HAP-1 (cell line): ENCODE data around the gene SPATA19.

Source experiments
- DNase-seq, 2 experiments: peaks; one replicate each; pipeline ENCODE4 v3.0.0-alpha.2; 2016 to 2020; ENCODE audit warnings: low spot score in 2 of 2
- H3K27me3 ChIP-seq: fragments of 250-450 bp; sonication (Bioruptor Pico); 2 replicates; pipeline ENCODE4 v1.5.1; 2020; ENCODE audit warnings: low read depth, mild to moderate bottlenecking, moderate library complexity
- H3K36me3 ChIP-seq: fragments of 250-450 bp; sonication (Bioruptor Pico); replicated peaks from 2 replicates; pipeline ENCODE4 v1.5.1; 2020; ENCODE audit warnings: mild to moderate bottlenecking
- H3K4me1 ChIP-seq: fragments of 250-450 bp; sonication (Bioruptor Pico); 2 replicates; pipeline ENCODE4 v1.5.1; 2020; ENCODE audit warnings: mild to moderate bottlenecking
- H3K4me3 ChIP-seq: fragments of 250-450 bp; sonication (Bioruptor Pico); 2 replicates; pipeline ENCODE4 v1.5.1; 2020; ENCODE audit warnings: mild to moderate bottlenecking, moderate library complexity
- H3K9me3 ChIP-seq: fragments of 250-450 bp; sonication (Bioruptor Pico); 2 replicates; pipeline ENCODE4 v1.5.1; 2020; ENCODE audit warnings: mild to moderate bottlenecking, moderate library complexity
- in situ Hi-C: fragments of 300-500 bp; cut with MboI; formaldehyde crosslinking; loops from 3 replicates; pipeline ENCODE4 v1.14.3; 2020; ENCODE audit warnings: low sequenced_read_pairs, inconsistent platforms, mixed read lengths

Gene SPATA19

GRCh38 chr11:133832096-133832990 lies 13.0 kb downstream of the SPATA19 start:
- H3K9me3 ChIP-seq, result no peaks in the 10 kb centered on the region
- H3K36me3 ChIP-seq, result no peaks in the 10 kb centered on the region
- in situ Hi-C loops, result no loop called here

DNA sequence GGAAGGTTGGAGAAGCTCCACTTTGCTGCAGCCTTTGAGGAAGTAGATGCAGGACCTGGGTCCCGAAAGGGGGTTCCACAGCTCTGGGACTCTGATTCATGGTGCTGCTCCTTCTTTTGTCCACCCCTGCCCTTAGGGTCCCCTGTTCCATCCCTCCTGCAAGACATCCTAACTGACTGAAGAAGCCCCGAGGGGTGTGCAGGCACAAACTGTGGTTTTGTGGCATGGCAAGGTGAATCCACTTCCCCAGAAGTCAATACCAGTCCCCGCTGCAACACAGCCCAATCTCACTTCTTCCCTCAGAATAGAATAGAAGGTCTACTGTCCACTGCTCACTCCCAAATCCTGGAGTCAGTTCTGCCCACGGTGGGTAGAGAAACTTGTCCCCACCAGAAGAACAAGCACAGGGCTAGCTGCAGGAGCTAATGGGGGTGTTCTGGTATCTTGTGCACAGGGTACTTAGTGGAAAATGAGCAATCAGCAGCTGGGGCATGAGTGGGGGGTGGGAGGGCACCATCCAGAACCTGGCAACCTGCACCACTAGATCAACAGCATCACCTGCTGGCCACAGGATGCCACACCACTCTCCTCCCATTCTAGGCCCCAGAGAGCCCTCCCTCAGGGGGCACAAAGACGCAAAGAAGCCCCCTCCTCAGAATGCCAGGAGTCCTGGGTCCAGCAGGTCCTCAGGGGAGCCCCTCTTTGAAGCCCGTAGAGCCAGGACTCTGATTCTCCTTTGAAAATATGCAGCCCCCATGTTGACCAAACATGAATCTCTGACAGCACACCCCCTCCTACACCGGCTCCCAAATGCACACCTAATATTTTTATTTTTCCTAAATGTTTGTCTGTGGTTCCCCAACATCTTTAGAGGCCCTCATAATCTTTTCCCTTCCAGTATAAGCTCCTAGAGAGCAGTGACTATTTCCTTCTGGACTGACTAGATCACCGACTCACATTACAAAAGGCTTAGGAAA lies 14.1 kb downstream of the SPATA19 start:
- in situ Hi-C loops, result no loop called here
- H3K4me1 ChIP-seq, result no peaks in the 10 kb centered on the region
- H3K4me3 ChIP-seq, result no peak overlapping the region
- H3K36me3 ChIP-seq, result no peaks in the 10 kb centered on the region
- H3K9me3 ChIP-seq, result no peaks in the 10 kb centered on the region
- no peaks in the 10 kb centered on the region; the same call in 1 of the 2 replicates for H3K27me3 ChIP-seq
- no peak for DNase-seq

More at GRCh38 chr11:133832096-133832990, 13.0 kb downstream of the SPATA19 start:
- DNase-seq, result peak in 1 of 2 experiments; percentile 30
- H3K4me1 ChIP-seq, result no peaks in the 10 kb centered on the region
- H3K27me3 ChIP-seq, result no peaks in the 10 kb centered on the region; the same call in 1 of the 2 replicates
- H3K4me3 ChIP-seq, result no peak overlapping the region

- no peak for DNase-seq
- Histone ChIP-seq H3K36me3 (no peaks in the 10 kb centered on the region), H3K4me1 (no peaks in the 10 kb centered on the region), H3K9me3 (no peaks in the 10 kb centered on the region), H3K27me3 (no peaks in the 10 kb centered on the region; the same call in 1 of the 2 replicates), H3K4me3 (no peak overlapping the region)
- in situ Hi-C loops, result no loop called here
These were observed 15.7 kb downstream of the SPATA19 start for GRCh38 chr11:133829566-133829965.

GRCh38 chr11:133828871-133829270 lies 16.4 kb downstream of the SPATA19 start:
- in situ Hi-C loops, result no loop called here
- no peaks in the 10 kb centered on the region for H3K36me3 ChIP-seq
- DNase-seq, result no peak
- no peak overlapping the region for H3K4me3 ChIP-seq
- no peaks in the 10 kb centered on the region for H3K4me1 ChIP-seq
- H3K27me3 ChIP-seq, result no peaks in the 10 kb centered on the region; the same call in 1 of the 2 replicates
- no peaks in the 10 kb centered on the region for H3K9me3 ChIP-seq

DNA sequence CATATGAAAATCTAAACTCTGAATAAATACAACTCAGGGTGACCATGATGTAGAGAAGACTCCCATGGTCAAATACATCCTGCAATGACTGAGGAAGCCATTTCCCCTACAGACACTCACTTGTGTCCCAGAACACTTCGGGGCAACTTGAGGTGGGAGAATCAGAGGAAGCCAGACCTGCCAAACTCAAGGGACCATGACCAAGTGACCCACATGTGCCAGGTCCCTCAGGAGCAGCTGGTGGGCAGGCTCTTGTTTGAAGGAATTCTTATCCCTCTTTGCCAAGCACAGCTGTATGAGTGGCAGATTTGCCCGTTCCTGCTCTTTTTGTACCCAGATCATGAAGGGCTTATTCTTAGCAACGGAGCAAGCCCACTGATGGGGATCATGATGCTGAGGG lies 17.8 kb downstream of the SPATA19 start:
- no peaks in the 10 kb centered on the region for H3K4me1 ChIP-seq
- in situ Hi-C loops, result no loop called here
- DNase-seq, result no peak
- no peak overlapping the region for H3K4me3 ChIP-seq
- H3K27me3 ChIP-seq, result no peaks in the 10 kb centered on the region; the same call in 1 of the 2 replicates
- H3K36me3 ChIP-seq, result no peaks in the 10 kb centered on the region
- H3K9me3 ChIP-seq, result no peaks in the 10 kb centered on the region

DNA sequence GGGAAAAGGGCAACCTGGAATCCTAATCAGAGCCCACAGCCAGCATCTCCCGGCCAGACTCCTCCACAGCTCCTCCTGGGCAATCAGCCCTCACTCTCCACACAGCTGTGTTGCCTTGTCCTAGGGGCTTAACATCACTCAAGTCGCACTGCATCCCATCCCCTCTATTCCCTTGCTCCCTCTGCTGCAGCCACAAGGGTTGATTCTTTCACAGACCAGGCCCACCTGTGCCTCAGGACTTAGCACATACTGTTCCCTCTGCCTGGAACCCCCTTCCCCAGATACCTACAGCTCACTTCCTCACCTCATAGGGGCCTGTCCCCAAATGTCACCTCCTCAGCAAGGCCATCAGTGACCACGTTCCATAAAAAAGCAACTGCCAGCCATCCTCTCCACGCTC lies 18.4 kb downstream of the SPATA19 start:
- no peaks in the 10 kb centered on the region for H3K36me3 ChIP-seq
- DNase-seq, result no peak
- H3K4me1 ChIP-seq, result no peaks in the 10 kb centered on the region
- no peak overlapping the region for H3K4me3 ChIP-seq
- H3K9me3 ChIP-seq, result no peaks in the 10 kb centered on the region
- in situ Hi-C loops, result no loop called here
- H3K27me3 ChIP-seq, result no peaks in the 10 kb centered on the region; the same call in 1 of the 2 replicates

GRCh38 chr11:133825666-133826065 lies 19.6 kb downstream of the SPATA19 start:
- H3K4me1 ChIP-seq, result no peaks in the 10 kb centered on the region
- in situ Hi-C loops, result no loop called here
- no peaks in the 10 kb centered on the region for H3K36me3 ChIP-seq
- no peaks in the 10 kb centered on the region for H3K9me3 ChIP-seq
- H3K27me3 ChIP-seq, result no peaks in the 10 kb centered on the region; the same call in 1 of the 2 replicates
- no peak for DNase-seq
- H3K4me3 ChIP-seq, result no peak overlapping the region

GRCh38 chr11:133825156-133825555 lies 20.2 kb downstream of the SPATA19 start:
- in situ Hi-C loops, result no loop called here
- no peaks in the 10 kb centered on the region for H3K9me3 ChIP-seq
- no peaks in the 10 kb centered on the region for H3K36me3 ChIP-seq
- no peak for DNase-seq
- H3K4me1 ChIP-seq, result no peaks in the 10 kb centered on the region
- H3K27me3 ChIP-seq, result no peaks in the 10 kb centered on the region; the same call in 1 of the 2 replicates
- no peak overlapping the region for H3K4me3 ChIP-seq

DNA sequence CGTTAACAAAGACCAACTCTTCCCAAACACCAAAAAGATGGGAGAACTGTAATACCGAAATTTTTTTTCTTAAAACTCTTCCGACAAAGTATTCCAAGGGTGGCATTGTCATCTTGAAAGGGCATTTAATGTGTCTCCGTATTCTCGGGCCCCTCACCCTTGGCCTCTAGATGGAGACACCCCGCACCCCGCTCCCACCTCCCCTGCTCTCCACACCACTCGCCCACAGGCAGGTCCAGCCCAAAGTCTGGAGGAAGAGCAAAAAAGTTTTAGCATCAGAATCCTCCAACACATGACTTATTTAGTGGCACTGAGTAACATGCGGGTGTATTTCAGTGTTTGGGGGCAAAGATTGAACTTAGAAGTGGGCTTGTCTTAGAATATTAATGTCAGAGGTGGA lies 20.7 kb downstream of the SPATA19 start:
- Histone ChIP-seq H3K4me3 (no peak overlapping the region), H3K4me1 (no peaks in the 10 kb centered on the region), H3K36me3 (no peaks in the 10 kb centered on the region), H3K9me3 (no peaks in the 10 kb centered on the region), H3K27me3 (no peaks in the 10 kb centered on the region; the same call in 1 of the 2 replicates)
- no peak for DNase-seq
- in situ Hi-C loops, result no loop called here

DNA sequence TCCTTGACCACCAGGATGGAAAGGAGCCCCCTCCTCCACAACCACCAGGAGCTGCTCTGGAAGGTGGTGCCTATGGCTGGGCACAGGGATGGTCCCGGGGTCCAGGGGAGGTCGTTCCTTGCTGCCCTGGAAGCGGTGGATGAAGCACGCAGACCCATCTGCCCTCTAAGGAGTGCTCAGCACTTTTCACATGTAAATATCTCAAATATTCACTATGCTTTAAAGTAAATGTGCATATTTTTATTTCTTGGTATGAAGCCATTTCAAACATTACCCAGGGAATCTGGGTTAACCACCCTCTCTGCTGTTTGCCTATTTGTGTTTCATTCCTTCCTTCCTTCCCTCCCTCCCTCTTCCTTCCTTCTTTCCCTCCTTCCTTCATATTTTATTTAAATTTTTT lies 21.7 kb downstream of the SPATA19 start:
- H3K9me3 ChIP-seq, result no peaks in the 10 kb centered on the region
- no peak for DNase-seq
- H3K4me1 ChIP-seq, result no peaks in the 10 kb centered on the region
- no peaks in the 10 kb centered on the region for H3K36me3 ChIP-seq
- no peak overlapping the region for H3K4me3 ChIP-seq
- no peaks in the 10 kb centered on the region; the same call in 1 of the 2 replicates for H3K27me3 ChIP-seq
- in situ Hi-C loops, result no loop called here

DNA sequence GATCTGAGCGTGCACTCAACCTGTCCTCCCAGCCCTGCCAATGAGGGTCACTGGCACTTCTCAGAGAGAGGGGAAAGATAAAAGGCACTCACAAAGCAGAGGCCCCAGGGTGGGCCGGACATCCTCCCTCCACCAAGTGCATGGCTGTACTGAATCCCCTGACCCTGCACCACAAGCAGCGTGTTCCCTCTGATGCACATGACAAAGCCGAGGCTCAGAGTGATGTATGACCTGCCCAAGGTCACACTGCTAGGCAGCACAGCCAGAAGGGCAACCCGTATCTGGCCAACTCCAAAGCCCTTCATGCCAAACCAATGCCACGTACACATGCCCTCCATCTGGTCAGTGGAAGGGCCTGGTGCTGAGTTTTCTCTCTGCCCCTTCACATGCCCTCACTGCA lies 22.1 kb downstream of the SPATA19 start:
- H3K36me3 ChIP-seq, result no peaks in the 10 kb centered on the region
- H3K4me1 ChIP-seq, result no peaks in the 10 kb centered on the region
- no peaks in the 10 kb centered on the region for H3K9me3 ChIP-seq
- H3K4me3 ChIP-seq, result no peak overlapping the region
- DNase-seq, result no peak
- H3K27me3 ChIP-seq, result no peaks in the 10 kb centered on the region; the same call in 1 of the 2 replicates
- in situ Hi-C loops, result no loop called here

DNA sequence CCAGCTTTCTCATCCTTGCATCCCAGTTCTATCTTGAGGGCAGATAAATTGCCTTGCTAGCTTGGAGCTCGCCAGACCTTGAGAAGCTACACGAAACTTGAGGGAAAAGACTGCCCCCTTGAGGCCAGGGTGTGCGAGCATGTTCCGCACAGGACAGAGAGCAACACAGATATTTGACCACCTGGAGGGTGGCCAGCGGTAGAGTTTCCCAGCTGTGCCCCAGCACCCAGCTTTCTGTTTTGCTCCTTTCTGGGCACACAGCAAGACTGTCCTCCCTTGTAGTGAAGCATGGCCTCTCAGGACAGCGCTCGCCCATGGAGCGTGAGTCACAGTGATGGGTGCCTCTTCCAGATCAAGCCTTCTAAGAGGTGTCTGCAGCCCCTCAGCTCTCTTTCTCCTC lies 23.5 kb downstream of the SPATA19 start:
- Histone ChIP-seq H3K36me3 (no peaks in the 10 kb centered on the region), H3K9me3 (no peaks in the 10 kb centered on the region), H3K4me1 (no peaks in the 10 kb centered on the region), H3K27me3 (no peaks in the 10 kb centered on the region; the same call in 1 of the 2 replicates), H3K4me3 (no peak overlapping the region)
- DNase-seq, result peak; percentile 40 to 79
- in situ Hi-C loops, result no loop called here

DNA sequence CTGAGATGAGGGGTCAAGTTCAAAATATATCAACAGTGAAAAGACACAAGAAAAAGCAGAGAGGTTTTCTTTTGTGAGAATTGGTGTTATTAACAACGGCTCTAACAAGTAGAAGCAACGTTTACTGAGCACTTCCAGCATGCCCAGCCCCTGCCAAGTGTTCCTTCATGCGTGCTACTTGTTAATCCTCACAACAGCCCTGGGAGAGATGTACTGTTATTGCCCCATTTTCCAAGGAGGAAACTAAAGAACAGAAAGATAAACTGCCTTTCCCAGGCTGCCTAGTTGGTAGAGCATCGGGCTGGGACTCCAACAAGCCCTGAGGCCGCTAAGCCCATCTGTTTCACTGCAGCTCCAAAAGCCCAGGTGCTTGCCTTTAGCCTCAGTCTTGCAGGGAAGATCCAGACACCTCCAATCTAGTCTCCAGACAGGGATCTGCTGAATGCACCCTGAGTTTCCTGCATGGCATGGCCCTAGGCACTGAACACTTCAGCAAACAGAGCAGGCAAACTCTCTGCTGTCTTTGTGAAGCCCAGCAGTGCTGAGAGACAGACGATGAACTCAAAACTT lies 25.5 kb downstream of the SPATA19 start:
- H3K36me3 ChIP-seq, result no peaks in the 10 kb centered on the region
- DNase-seq, result no peak
- no peaks in the 10 kb centered on the region for H3K4me1 ChIP-seq
- in situ Hi-C loops, result no loop called here
- no peak overlapping the region for H3K4me3 ChIP-seq
- H3K27me3 ChIP-seq, result no peaks in the 10 kb centered on the region
- no peaks in the 10 kb centered on the region for H3K9me3 ChIP-seq
